Esophagus (tissue), 2 donors: Measurements from ENCODE around the gene OSBPL5. TPM values are rescaled to one million over a fixed set of nuclear protein-coding genes. Genes with fewer than 3 reads are reported as not detected.

ENCODE experiments used
- H3K27ac ChIP-seq, 2 donors: one replicate each; pipeline ENCODE4 v1.5.1; 2013; ENCODE audit warnings: low read depth in 2 of 2, mild to moderate bottlenecking in 2 of 2, inconsistent platforms in 1 of 2, low read length in 1 of 2, moderate library complexity in 1 of 2
- H3K27me3 ChIP-seq, 2 donors: one replicate each; pipeline ENCODE4 v1.6.1; 2013; ENCODE audit warnings: low read length in 2 of 2, control low read depth in 1 of 2, mild to moderate bottlenecking in 1 of 2; ENCODE audit not compliant: insufficient read depth in 2 of 2, control insufficient read depth in 1 of 2
- H3K36me3 ChIP-seq, 2 donors: one replicate each; pipeline ENCODE4 v1.6.1; 2013; ENCODE audit warnings: low read length in 1 of 2; ENCODE audit not compliant: control insufficient read depth in 2 of 2, insufficient read depth in 2 of 2
- H3K4me1 ChIP-seq, 2 donors: one replicate each; pipeline ENCODE4 v1.6.1; 2013; ENCODE audit warnings: low read length in 1 of 2; ENCODE audit not compliant: control insufficient read depth in 2 of 2, insufficient read depth in 2 of 2
- H3K4me3 ChIP-seq, 2 donors: one replicate each; pipeline ENCODE4 v1.5.1; 2013; ENCODE audit warnings: low read length in 2 of 2, mild to moderate bottlenecking in 2 of 2, low read depth in 1 of 2, moderate library complexity in 1 of 2
- H3K9me3 ChIP-seq, 2 donors: one replicate each; pipeline ENCODE4 v1.6.1; 2013; ENCODE audit warnings: mild to moderate bottlenecking in 2 of 2, low read depth in 1 of 2, low read length in 1 of 2, moderate library complexity in 1 of 2; ENCODE audit not compliant: control insufficient read depth in 2 of 2, insufficient read depth in 1 of 2
- WGBS, 2 donors: extraction: QIAGEN DNeasy Blood & Tissue Kit; methylation state at CpG; one replicate each; pipeline ENCODE4 v1.1.7; 2013; 5-methylcytosine and 5-hydroxymethylcytosine counted together
- polyA plus RNA-seq, 2 donors: library from polyadenylated mRNA; stranded (reverse); fragments of 200-250 nt; gene quantifications; one replicate each; pipeline ENCODE4 v1.2.3, GENCODE V29; 2013
- donor health status: healthy with polysubstance abuse.
- donor health status: Bipolar disorder and iron deficiency.

Gene OSBPL5
- polyA plus RNA-seq, result 10 to 100 TPM; 10.4 to 12.6 TPM

DNA sequence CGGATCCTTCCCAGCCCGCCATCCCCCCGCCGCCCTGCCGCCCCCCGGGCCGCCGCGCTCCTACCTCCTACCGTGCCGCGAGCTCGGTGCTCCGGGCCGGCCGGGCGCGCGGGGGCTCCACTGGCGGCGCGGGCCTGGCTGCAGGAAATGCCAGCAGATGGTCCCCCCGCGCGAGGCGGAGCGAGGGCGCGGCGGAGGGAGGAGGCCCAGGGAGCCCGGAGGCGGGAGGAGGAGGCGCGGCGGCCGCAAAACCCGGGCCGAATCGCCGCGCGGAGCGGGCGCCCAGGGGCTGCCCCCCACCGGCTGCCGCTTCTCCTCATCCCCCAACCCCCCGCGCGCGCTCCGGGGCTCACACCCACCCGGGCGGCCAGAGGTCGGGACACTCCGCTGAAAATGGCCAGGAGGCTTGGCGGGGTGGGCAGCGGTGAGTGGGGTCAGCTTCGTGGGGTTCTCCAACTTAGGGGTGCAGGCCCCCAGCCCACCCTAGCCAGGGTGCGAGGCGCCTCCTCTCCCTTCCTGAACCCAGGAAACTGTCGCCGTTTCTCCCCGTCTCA, at the start of gene OSBPL5:
Gene OSBPL5, minus strand, starts transcription at position 159 of the 554 bp plus-strand sequence. CDS start 36,162 bp downstream, outside the sequence.
- Histone ChIP-seq H3K4me3 (peak within 1 kb of the TSS; percentile 63 to 68), H3K9me3 (no peaks in the 10 kb centered on the region), H3K36me3 (no peaks in the 10 kb centered on the region), H3K27me3 (no peaks in the 10 kb centered on the region), H3K27ac (peak within 1 kb of the TSS; percentile 50 to 62), H3K4me1 (peaks cover 9 to 37% of the 10 kb centered on the region in 2 donors)
- 2 to 6% methylated on average over 9 to 63 of the region's 63 CpGs for WGBS, 2 donors

- Histone ChIP-seq H3K4me3 (no peak overlapping the region), H3K27ac (no peak overlapping the region), H3K36me3 (no peaks in the 10 kb centered on the region), H3K4me1 (no peaks in the 10 kb centered on the region), H3K9me3 (peaks cover 0 to 3% of the 10 kb centered on the region in 2 donors), H3K27me3 (peaks cover 0 to 7% of the 10 kb centered on the region in 2 donors)
- 77 to 80% methylated on average over 4 of the region's 4 CpGs for WGBS, 2 donors
Observed at GRCh38 chr11:3214420-3214699, 49.2 kb upstream of the OSBPL5 start.

- Histone ChIP-seq H3K36me3 (no peaks in the 10 kb centered on the region), H3K9me3 (peaks cover 0 to 3% of the 10 kb centered on the region in 2 donors), H3K4me3 (no peak overlapping the region), H3K27me3 (peaks cover 0 to 7% of the 10 kb centered on the region in 2 donors), H3K27ac (no peak overlapping the region), H3K4me1 (no peaks in the 10 kb centered on the region)
- WGBS, 2 donors, result 62 to 65% methylated on average over 24 of the region's 24 CpGs
Observed at GRCh38 chr11:3213659-3214419, 48.7 kb upstream of the OSBPL5 start.

DNA sequence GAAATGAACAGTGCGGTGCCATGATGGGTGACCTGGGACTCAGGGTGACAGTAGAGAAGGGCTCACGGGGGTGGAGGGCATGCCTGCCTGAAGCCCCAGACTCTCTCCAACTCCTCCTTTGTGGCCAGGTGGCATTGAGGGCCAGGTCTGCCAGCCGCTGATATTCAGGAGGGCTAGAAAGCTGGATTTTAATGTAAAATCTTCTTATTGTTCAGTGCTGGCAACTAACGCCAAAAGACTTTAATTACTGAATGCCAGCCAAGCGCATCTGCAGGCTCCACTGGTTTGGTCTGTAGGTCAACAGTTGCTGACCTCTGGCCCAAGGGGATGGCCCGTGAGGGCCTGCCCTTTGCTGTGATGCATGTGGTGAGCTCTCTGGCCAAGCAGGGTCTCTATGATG, 43.2 kb upstream of the OSBPL5 start:
- WGBS, 2 donors, result 79 to 91% methylated on average over 6 of the region's 6 CpGs
- Histone ChIP-seq H3K36me3 (no peaks in the 10 kb centered on the region), H3K27me3 (no peaks in the 10 kb centered on the region), H3K9me3 (peaks cover 0 to 6% of the 10 kb centered on the region in 2 donors), H3K4me1 (no peaks in the 10 kb centered on the region), H3K27ac (no peak overlapping the region), H3K4me3 (no peak overlapping the region)

DNA sequence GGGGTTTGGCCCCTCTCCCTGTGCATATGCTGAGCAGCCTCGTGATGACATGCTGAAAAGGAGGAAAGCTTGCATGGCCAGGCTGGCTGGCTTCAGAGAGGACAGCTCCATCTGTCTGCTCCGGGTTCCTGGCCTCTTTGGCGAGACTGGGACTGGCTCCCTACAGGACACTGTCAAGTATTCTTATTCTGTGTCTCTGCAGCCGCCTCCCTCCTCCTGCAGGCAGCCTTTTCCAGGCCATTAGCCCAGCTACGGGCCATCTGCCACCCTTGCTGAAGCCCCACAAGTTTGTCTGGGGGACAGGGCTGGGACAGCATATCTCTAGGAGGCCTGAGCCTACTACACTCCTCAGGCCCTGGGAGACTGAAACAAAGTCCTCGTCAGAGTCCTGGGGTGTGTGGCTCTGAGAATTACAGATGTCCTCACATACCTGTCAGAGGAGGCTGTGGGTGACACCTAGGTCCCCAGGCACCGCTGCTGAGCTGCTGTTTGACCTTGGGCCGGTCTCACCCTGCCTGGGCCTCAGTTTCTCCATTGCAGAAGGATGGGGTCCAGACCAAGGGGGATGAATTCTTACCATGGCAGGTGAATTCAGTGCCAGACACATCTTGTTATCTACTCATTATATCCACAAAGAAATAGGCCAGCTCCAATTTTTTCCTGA, 42.5 kb upstream of the OSBPL5 start:
- peaks cover 0 to 3% of the 10 kb centered on the region in 2 donors for H3K27me3 ChIP-seq
- no peak overlapping the region for H3K4me3 ChIP-seq
- H3K9me3 ChIP-seq, result peaks cover 0 to 6% of the 10 kb centered on the region in 2 donors
- H3K4me1 ChIP-seq, result no peaks in the 10 kb centered on the region
- 79 to 80% methylated on average over 8 of the region's 8 CpGs for WGBS, 2 donors
- H3K27ac ChIP-seq, result no peak overlapping the region
- no peaks in the 10 kb centered on the region for H3K36me3 ChIP-seq

DNA sequence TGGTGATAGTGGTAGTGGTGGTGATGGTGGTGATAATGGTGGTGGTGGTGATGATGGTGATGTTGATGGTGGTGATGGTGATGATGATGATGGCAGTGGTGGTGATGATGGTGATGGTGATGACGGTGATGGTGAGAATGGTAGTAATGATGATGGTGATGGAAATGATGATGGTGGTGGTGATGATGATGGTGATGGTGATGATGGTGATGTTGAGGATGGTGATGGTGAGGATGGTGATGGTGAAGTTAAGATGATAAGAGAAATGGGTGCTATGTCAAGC, 41.8 kb upstream of the OSBPL5 start:
- no peaks in the 10 kb centered on the region for H3K4me1 ChIP-seq
- 95 to 97% methylated on average over 1 of the region's 1 CpG for WGBS, 2 donors
- peaks cover 0 to 6% of the 10 kb centered on the region in 2 donors for H3K9me3 ChIP-seq
- no peak overlapping the region for H3K4me3 ChIP-seq
- no peak overlapping the region for H3K27ac ChIP-seq
- H3K27me3 ChIP-seq, result peaks cover 0 to 4% of the 10 kb centered on the region in 2 donors
- no peaks in the 10 kb centered on the region for H3K36me3 ChIP-seq

GRCh38 chr11:3206156-3206921, 41.2 kb upstream of the OSBPL5 start:
- H3K4me3 ChIP-seq, result no peak overlapping the region
- H3K27me3 ChIP-seq, result peaks cover 0 to 4% of the 10 kb centered on the region in 2 donors
- H3K9me3 ChIP-seq, result peaks cover 0 to 3% of the 10 kb centered on the region in 2 donors
- no peak overlapping the region for H3K27ac ChIP-seq
- no peaks in the 10 kb centered on the region for H3K4me1 ChIP-seq
- WGBS, 2 donors, result 85 to 86% methylated on average over 8 of the region's 8 CpGs
- H3K36me3 ChIP-seq, result no peaks in the 10 kb centered on the region

DNA sequence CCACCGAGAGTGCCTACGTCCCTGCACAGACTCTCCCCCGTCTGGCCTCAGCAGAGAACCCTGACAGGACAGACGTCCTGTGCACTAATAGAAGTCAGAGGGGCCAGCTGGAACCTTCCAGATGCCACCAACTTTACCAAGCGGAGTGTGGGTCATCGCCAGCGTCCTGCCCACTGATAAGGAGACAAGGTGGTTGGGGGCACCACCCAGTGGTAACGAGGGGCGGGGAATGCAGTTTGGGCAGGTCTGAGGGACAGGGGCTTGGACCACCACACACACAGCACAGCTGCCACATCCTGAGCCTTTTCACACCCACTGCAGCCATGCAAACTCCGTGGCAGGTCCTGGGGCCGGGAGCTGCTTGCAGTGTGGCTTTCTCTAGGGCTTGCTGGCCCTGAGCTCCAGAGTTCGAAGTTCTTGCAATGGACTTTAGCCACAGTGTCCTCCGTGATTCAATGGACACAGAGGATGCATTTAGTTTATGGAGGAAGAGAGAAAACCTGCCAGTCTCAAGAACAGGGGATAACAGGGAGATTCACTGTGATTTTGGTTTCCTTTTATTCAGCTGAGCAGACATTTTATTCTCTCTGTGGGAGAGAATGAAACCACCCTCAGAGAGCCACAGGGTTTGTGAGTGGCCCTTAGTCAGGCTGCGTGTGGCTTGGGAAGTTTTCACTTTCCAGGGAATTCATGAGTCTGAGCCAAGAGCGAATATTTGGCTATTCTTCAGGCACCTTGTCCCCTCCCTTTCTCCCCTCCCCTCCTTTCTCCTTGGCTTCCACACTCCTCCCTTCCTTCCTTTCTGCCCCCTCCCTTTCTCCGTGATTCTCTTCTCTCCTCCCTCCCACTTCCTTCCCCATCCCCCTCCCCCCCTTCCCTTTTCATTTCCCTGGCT, 40.4 kb upstream of the OSBPL5 start:
- Histone ChIP-seq H3K27me3 (peaks cover 0 to 7% of the 10 kb centered on the region in 2 donors), H3K4me3 (no peak overlapping the region), H3K9me3 (peaks cover 0 to 3% of the 10 kb centered on the region in 2 donors), H3K27ac (no peak overlapping the region), H3K4me1 (no peaks in the 10 kb centered on the region), H3K36me3 (no peaks in the 10 kb centered on the region)
- WGBS, 2 donors, result 49 to 61% methylated on average over 16 of the region's 16 CpGs
